Lower leg skin (tissue), 4 donors: Measurements from ENCODE around the gene MAN2A1. TPM values are rescaled to one million over a fixed set of nuclear protein-coding genes. Genes with fewer than 3 reads are reported as not detected.

Source experiments
- DNase-seq, 2 donors: peaks; one replicate each; pipeline ENCODE4 v3.0.0-alpha.2; 2019; ENCODE audit warnings: low spot score in 2 of 2
- H3K4me3 ChIP-seq: fragments of 200-600 bp; sonication (generic); 2 replicates; pipeline ENCODE4 v1.5.1; 2017; ENCODE audit warnings: mild to moderate bottlenecking, low read depth; ENCODE audit not compliant: poor library complexity, severe bottlenecking
- POLR2A ChIP-seq, 2 donors: fragments of 450-650 bp; IDR thresholded peaks; one replicate each; pipeline ENCODE4 v1.6.1; 2016 to 2017; ENCODE audit warnings: antibody characterized with exemption in 2 of 2, mild to moderate bottlenecking in 1 of 2, moderate library complexity in 1 of 2
- WGBS, 2 donors: methylation state at CpG; one replicate each; pipeline ENCODE4 v1.1.5; 2018; 5-methylcytosine and 5-hydroxymethylcytosine counted together
- intact Hi-C: fragments of 100-400 bp; cut with DNase I; formaldehyde crosslinking; loops from one replicate; pipeline ENCODE4 v1.15.0; 2023; ENCODE audit warnings: low total_unique reads
- total RNA-seq, 4 donors: library from RNA; depleted of rRNA; stranded (reverse); fragments of >200 nt; gene quantifications; one replicate each; pipeline ENCODE4 v1.1.0, GENCODE V29; 2016
- TF ChIP-seq, protein P1 (sequence below), 3 donors: fragments of 450-650 bp; IDR thresholded peaks; one replicate each; pipeline ENCODE4 v1.5.1; 2016; ENCODE audit warnings: antibody characterized with exemption in 3 of 3, mild to moderate bottlenecking in 3 of 3, moderate library complexity in 2 of 3

MAN2A1 gene
- total RNA-seq, 4 donors from 2014 or later: 35.0 to 45.8 (median 40.2) TPM

DNA sequence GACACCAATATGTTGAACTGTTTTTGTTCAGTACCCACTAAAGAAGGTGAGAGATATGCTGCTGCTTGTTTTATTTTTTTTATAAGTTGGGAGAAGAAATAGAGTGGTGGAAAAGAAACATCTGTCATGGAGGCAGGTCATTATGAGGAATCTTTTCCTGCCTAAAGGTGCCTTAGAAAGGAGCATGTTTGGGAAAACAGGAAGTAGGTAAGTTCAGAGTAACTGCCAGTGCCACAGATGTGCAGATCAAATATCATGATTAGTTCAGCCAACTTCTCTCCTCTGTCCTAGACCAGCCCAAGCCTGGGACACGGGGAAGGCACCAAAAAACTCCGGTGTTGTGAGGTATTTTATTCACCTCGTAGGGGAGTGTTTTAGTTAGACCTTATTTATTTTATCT, 144.2 kb downstream of the MAN2A1 start:
- H3K4me3 ChIP-seq: no peak overlapping the region
- WGBS, 2 donors: 85 to 87% methylated on average over 3 of the region's 3 CpGs
- intact Hi-C loops: no loop called here
- TF ChIP-seq, protein P1, sequence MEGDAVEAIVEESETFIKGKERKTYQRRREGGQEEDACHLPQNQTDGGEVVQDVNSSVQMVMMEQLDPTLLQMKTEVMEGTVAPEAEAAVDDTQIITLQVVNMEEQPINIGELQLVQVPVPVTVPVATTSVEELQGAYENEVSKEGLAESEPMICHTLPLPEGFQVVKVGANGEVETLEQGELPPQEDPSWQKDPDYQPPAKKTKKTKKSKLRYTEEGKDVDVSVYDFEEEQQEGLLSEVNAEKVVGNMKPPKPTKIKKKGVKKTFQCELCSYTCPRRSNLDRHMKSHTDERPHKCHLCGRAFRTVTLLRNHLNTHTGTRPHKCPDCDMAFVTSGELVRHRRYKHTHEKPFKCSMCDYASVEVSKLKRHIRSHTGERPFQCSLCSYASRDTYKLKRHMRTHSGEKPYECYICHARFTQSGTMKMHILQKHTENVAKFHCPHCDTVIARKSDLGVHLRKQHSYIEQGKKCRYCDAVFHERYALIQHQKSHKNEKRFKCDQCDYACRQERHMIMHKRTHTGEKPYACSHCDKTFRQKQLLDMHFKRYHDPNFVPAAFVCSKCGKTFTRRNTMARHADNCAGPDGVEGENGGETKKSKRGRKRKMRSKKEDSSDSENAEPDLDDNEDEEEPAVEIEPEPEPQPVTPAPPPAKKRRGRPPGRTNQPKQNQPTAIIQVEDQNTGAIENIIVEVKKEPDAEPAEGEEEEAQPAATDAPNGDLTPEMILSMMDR (IDR thresholded peaks at IDR 0.05): no peak
- no peak for TF ChIP-seq POLR2A (IDR thresholded peaks at IDR 0.05)
- no peak for DNase-seq

DNA sequence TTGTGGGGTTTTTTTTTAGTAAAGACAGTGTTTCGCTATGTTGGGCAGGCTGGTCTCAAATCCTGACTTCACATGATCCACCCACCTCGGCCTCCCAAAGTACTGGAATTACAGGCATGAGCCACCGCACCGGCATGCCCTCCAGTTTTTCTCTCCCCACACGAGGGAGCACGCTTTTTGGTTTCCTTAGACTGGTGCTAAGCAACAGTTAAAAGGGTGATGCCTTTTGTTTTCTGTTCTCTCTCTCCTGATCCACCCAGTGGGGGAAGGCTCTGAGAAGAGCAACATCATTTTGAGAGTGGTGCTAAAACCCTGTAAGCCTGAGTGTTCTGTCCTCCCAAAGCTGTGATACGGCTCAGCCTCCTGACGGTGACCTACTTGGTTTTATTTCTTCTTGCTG, 146.6 kb downstream of the MAN2A1 start:
- 90 to 97% methylated on average over 8 of the region's 8 CpGs for WGBS, 2 donors
- TF ChIP-seq, protein P1 (IDR thresholded peaks at IDR 0.05): no peak
- TF ChIP-seq POLR2A (IDR thresholded peaks at IDR 0.05): no peak
- DNase-seq: no peak
- no peak overlapping the region for H3K4me3 ChIP-seq
- intact Hi-C loops: no loop called here

DNA sequence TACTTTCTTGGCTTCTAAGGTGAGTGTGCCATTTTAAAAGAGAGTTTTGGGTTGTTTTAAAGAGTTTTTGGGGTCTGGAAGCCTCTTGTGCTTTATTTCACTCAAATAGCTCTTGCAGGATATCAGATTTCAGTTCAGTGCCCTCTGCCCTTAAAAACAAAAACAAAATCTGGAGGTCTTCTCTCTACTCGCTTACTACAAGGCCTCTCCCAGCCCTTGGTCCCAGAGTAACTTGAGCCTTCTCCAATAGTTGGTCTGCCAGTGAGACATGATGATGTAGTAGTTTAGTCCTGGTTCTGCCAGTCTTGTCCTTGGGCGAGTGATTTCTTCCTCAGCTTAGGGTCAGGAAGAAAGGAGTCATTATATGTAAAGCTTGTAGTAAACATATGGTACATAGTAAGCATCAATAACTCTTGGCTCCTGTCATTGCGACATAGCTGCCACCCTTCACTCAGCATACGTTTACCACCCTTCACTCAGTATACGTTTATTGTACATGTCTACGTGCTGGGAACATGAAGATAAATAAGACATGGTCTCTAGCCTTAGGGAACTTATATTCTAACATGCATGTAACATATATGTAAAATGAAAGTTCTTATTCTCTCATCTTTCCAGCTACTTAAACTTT, 147.6 kb downstream of the MAN2A1 start:
- TF ChIP-seq, protein P1 (IDR thresholded peaks at IDR 0.05): no peak
- TF ChIP-seq POLR2A (IDR thresholded peaks at IDR 0.05): no peak
- H3K4me3 ChIP-seq: no peak overlapping the region
- WGBS, 2 donors: 91 to 98% methylated on average over 6 of the region's 6 CpGs
- intact Hi-C loops: no loop called here
- DNase-seq: no peak

DNA sequence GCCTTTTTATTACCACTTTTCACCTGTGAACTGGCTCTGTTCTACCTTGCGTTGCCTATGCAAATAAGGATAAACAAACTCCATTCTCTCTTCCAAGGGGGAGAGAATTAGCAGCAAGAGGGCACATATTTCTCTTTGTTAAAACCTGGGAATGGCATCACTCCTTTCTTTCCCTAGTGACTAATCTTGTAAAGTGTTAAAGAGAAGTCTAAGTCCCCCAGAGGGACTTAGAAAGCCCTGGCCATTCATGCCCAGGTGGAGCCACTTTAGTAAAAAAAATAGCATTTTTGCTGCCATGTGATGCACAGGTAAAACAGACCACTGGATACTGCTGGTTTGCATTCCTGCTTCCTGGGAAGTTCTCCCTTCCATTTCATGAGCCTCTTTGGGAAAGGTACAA, 148.4 kb downstream of the MAN2A1 start:
- no peak overlapping the region for H3K4me3 ChIP-seq
- WGBS, 2 donors: 91 to 94% methylated on average over 1 of the region's 1 CpG
- intact Hi-C loops: no loop called here
- DNase-seq: no peak
- TF ChIP-seq, protein P1 (IDR thresholded peaks at IDR 0.05): no peak
- TF ChIP-seq POLR2A (IDR thresholded peaks at IDR 0.05): no peak

DNA sequence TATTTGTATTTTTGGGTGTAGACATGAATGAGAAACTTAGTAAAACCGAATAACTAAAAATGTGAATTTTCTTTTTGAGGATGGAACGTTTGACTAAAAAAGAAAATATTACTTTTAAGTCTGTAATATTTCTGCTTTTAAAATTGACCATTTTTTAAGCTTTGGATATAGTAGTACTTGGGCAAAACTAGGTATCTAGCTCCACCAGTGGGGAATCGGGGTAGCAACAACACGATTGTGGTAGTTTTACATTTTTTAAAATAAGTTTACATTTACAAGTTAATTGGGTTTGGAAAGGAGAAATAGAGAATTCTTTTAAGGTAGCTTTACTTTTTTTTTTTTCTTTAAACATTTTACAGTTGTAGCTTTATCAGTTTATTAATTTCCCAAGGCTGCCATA, 154.4 kb downstream of the MAN2A1 start:
- no peak for DNase-seq
- TF ChIP-seq POLR2A (IDR thresholded peaks at IDR 0.05): no peak
- TF ChIP-seq, protein P1 (IDR thresholded peaks at IDR 0.05): no peak
- no peak overlapping the region for H3K4me3 ChIP-seq
- 90 to 94% methylated on average over 4 of the region's 4 CpGs for WGBS, 2 donors
- intact Hi-C loops: no loop called here

DNA sequence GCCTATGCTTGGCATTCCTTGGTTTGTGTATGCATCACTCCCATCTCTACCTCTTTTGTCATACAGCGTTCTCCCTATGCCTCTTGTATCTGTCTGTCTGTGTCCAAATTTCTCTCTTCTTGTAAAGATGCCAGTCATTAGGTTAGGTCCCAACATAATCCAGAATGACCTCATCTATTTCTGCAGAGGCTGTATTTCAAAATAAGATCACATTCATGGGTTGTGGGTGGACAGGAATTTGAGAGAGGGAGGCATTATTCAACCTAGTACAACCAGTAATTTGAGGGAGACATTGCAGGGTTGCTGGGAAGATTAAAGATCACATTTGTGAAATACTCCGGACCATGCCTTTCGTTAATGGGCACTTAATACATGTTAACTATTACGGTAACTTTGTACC, 155.0 kb downstream of the MAN2A1 start:
- 71 to 83% methylated on average over 4 of the region's 4 CpGs for WGBS, 2 donors
- TF ChIP-seq POLR2A (IDR thresholded peaks at IDR 0.05): no peak
- TF ChIP-seq, protein P1 (IDR thresholded peaks at IDR 0.05): no peak

More for the DNA sequence above, 155.0 kb downstream of the MAN2A1 start:
- intact Hi-C loops: no loop called here
- H3K4me3 ChIP-seq: no peak overlapping the region
- no peak for DNase-seq
